ENCODE data around the gene NCOA3.

The NCOA3 gene

GRCh38 chr20:47666304-47666703 is 164.6 kb downstream of the NCOA3 start:
- H3K9me3 ChIP-seq (ENCODE audit: insufficient read depth, low read depth, low read length) = no peaks in the 10 kb centered on the region
- H3K9ac ChIP-seq (ENCODE audit: low read depth, low read length, poor library complexity, severe bottlenecking) = no peak overlapping the region
- no peaks in the 10 kb centered on the region for H3K79me2 ChIP-seq (ENCODE audit: insufficient read depth, low read length)
- no peak for TF ChIP-seq CTCF (conservative IDR thresholded peaks at IDR 0.05; ENCODE audit: low read length)
- TF ChIP-seq EZH2phosphoT487 (IDR thresholded peaks at IDR 0.05; ENCODE audit: borderline replicate concordance) = no peak
- no peak overlapping the region for H3K4me2 ChIP-seq (ENCODE audit: low read depth, low read length, poor library complexity, severe bottlenecking)
- no peaks in the 10 kb centered on the region for H3F3A ChIP-seq (ENCODE audit: low read depth)
- H3K36me3 ChIP-seq (ENCODE audit: insufficient read depth, low read length) = no peaks in the 10 kb centered on the region
- no peak overlapping the region for H2AFZ ChIP-seq (ENCODE audit: low read length)
- no peaks in the 10 kb centered on the region for H3K27me3 ChIP-seq (ENCODE audit: insufficient read depth, low read length, poor library complexity, severe bottlenecking)
- no peak overlapping the region for H3K4me3 ChIP-seq (ENCODE audit: low read length, poor library complexity, severe bottlenecking)
- no peaks in the 10 kb centered on the region for H3K4me1 ChIP-seq (ENCODE audit: insufficient read depth, low read length, poor library complexity, severe bottlenecking)
- H4K20me1 ChIP-seq (ENCODE audit: insufficient read depth, low read length, poor library complexity, severe bottlenecking) = no peaks in the 10 kb centered on the region
- H3K9me2 ChIP-seq (replicated peaks; ENCODE audit: low read depth, low read length) = no peaks in the 10 kb centered on the region

GRCh38 chr20:47667086-47667485 is 165.4 kb downstream of the NCOA3 start:
- Histone ChIP-seq H3K4me3 (ENCODE audit: low read length, poor library complexity, severe bottlenecking) (no peak overlapping the region), H3K79me2 (ENCODE audit: insufficient read depth, low read length) (no peaks in the 10 kb centered on the region), H3K9me2 (replicated peaks; ENCODE audit: low read depth, low read length) (no peaks in the 10 kb centered on the region), H3K9ac (ENCODE audit: low read depth, low read length, poor library complexity, severe bottlenecking) (no peak overlapping the region), H3F3A (ENCODE audit: low read depth) (no peaks in the 10 kb centered on the region), H3K9me3 (ENCODE audit: insufficient read depth, low read depth, low read length) (no peaks in the 10 kb centered on the region), H3K4me1 (ENCODE audit: insufficient read depth, low read length, poor library complexity, severe bottlenecking) (no peaks in the 10 kb centered on the region), H3K27me3 (ENCODE audit: insufficient read depth, low read length, poor library complexity, severe bottlenecking) (no peaks in the 10 kb centered on the region), H2AFZ (ENCODE audit: low read length) (no peak overlapping the region), H3K4me2 (ENCODE audit: low read depth, low read length, poor library complexity, severe bottlenecking) (no peak overlapping the region), H4K20me1 (ENCODE audit: insufficient read depth, low read length, poor library complexity, severe bottlenecking) (no peaks in the 10 kb centered on the region), H3K36me3 (ENCODE audit: insufficient read depth, low read length) (no peaks in the 10 kb centered on the region)
- no peak for TF ChIP-seq EZH2phosphoT487 (IDR thresholded peaks at IDR 0.05; ENCODE audit: borderline replicate concordance)
- TF ChIP-seq CTCF (conservative IDR thresholded peaks at IDR 0.05; ENCODE audit: low read length) = no peak

- no peak overlapping the region for H3K9ac ChIP-seq (ENCODE audit: low read depth, low read length, poor library complexity, severe bottlenecking)
- no peak overlapping the region for H2AFZ ChIP-seq (ENCODE audit: low read length)
- H3K36me3 ChIP-seq (ENCODE audit: insufficient read depth, low read length) = no peaks in the 10 kb centered on the region
- H3K79me2 ChIP-seq (ENCODE audit: insufficient read depth, low read length) = no peaks in the 10 kb centered on the region
- H3K4me1 ChIP-seq (ENCODE audit: insufficient read depth, low read length, poor library complexity, severe bottlenecking) = no peaks in the 10 kb centered on the region
- no peaks in the 10 kb centered on the region for H3K27me3 ChIP-seq (ENCODE audit: insufficient read depth, low read length, poor library complexity, severe bottlenecking)
- no peaks in the 10 kb centered on the region for H4K20me1 ChIP-seq (ENCODE audit: insufficient read depth, low read length, poor library complexity, severe bottlenecking)
- TF ChIP-seq EZH2phosphoT487 (IDR thresholded peaks at IDR 0.05; ENCODE audit: borderline replicate concordance) (no peak), CTCF (conservative IDR thresholded peaks at IDR 0.05; ENCODE audit: low read length) (no peak)
- no peaks in the 10 kb centered on the region for H3K9me2 ChIP-seq (replicated peaks; ENCODE audit: low read depth, low read length)
- no peak overlapping the region for H3K4me3 ChIP-seq (ENCODE audit: low read length, poor library complexity, severe bottlenecking)
- H3K4me2 ChIP-seq (ENCODE audit: low read depth, low read length, poor library complexity, severe bottlenecking) = no peak overlapping the region
- no peaks in the 10 kb centered on the region for H3K9me3 ChIP-seq (ENCODE audit: insufficient read depth, low read depth, low read length)
- no peaks in the 10 kb centered on the region for H3F3A ChIP-seq (ENCODE audit: low read depth)
Measured at GRCh38 chr20:47667531-47668312, 166.0 kb downstream of the NCOA3 start.
